ENCODE data around the gene DHRS4. TPM values are rescaled to one million over a fixed set of nuclear protein-coding genes. Genes with fewer than 3 reads are reported as not detected.
A peak's percentile ranks its signal among the peaks of the same experiment; 100 is the strongest.
"Not testable (repeated sequence)": the region's sequence is repeated elsewhere in the genome, so short reads cannot be mapped to it uniquely, and the experiment has no call there.

DHRS4 gene
- total RNA-seq, 1 experiment from 2014 or later, result 12.7 TPM

DNA sequence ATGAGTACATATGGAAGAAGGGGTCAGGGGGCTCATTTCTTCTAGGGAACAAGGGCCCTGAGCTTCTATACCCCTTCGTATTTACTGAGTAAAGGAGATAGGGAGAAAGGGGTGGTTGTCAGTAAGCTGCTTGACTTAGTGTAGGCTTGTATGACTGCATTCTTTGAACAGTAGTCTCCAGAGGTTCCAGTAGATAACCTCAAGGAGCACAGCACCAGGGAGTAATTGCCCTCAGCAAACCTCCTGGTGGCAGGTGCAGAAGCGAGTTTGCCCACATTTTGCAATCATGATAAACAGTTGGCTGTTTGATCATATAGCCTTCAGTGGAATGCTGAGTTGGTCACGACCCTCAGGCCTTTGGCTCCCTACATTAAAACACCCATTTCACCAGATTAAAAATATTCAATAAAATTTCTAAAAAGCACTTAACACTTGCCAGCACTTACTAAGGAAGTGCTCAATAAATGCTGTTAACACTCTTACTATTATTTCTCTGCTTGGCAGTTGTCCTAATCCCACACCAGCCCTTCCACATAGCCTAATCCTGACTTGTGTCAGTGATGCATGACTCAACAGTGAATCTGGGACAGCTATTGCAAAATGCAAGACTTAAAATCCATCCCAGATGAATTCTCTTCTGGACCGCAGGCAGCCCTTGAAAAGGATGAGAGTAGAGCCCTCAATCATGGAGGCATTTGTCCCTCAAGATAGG is 31.5 kb downstream of the DHRS4 start:
- H3K4ac ChIP-seq (ENCODE audit: low read depth, low read length), result no peak overlapping the region
- H2BK15ac ChIP-seq (ENCODE audit: low read depth, low read length), result no peak overlapping the region
- no peak overlapping the region for H3T11ph ChIP-seq (ENCODE audit: low read length)
- H3K9ac ChIP-seq (ENCODE audit: extremely low read depth, insufficient read length, low read length), result no peak overlapping the region
- no peak overlapping the region for H2BK120ac ChIP-seq (ENCODE audit: low read depth, low read length, poor library complexity, severe bottlenecking)
- H3K14ac ChIP-seq (ENCODE audit: insufficient read depth, low read length), result no peak overlapping the region
- no peak overlapping the region for H3K18ac ChIP-seq (ENCODE audit: insufficient read length, low read depth, low read length)
- no peak overlapping the region for H4K91ac ChIP-seq (ENCODE audit: insufficient read length, low read depth, low read length)
- Mint-ChIP-seq H3K4me3 (no peak overlapping the region), H3K9me3 (no peaks in the 10 kb centered on the region), H3K4me1 (peaks cover 12 to 19% of the 10 kb centered on the region in 2 experiments), H3K36me3 (ENCODE audit: insufficient read depth in 1 of 3, low read depth in 3 of 3) (no peaks in the 10 kb centered on the region), H3K27me3 (ENCODE audit: low read depth) (peaks cover 2% of the 10 kb centered on the region), H3K27ac (peak overlapping the region in 1 of 3 experiments; percentile 32; a peak in 1 of 7 replicates)
- no peaks in the 10 kb centered on the region for H4K20me1 ChIP-seq (ENCODE audit: control insufficient read depth, insufficient read depth, insufficient read length)
- WGBS (ENCODE audit: extremely low coverage, insufficient read length, low lambda C conversion rate), result no CpG with 5 or more reads among the region's 4 CpGs
- H3K56ac ChIP-seq (ENCODE audit: insufficient read length, low read depth, low read length), result no peak overlapping the region
- TF ChIP-seq CTCF (conservative IDR thresholded peaks at IDR 0.05), result no peak
- DNase-seq, result no peak
- no peak overlapping the region for H2BK12ac ChIP-seq (ENCODE audit: insufficient read length, low read depth, low read length)
- H3K27me3 ChIP-seq (ENCODE audit: insufficient read depth, low read length), result no peaks in the 10 kb centered on the region
- H3K4me1 ChIP-seq (ENCODE audit: insufficient read depth, low read length), result no peaks in the 10 kb centered on the region
- H3K79me1 ChIP-seq (ENCODE audit: insufficient read depth, low read depth, low read length, poor library complexity, severe bottlenecking), result no peaks in the 10 kb centered on the region
- H4K8ac ChIP-seq (replicated peaks; ENCODE audit: insufficient read length, low read depth, low read length), result no peak overlapping the region
- no peaks in the 10 kb centered on the region for H3K79me2 ChIP-seq (ENCODE audit: insufficient read depth, low read length)
- no peak overlapping the region for H3K23ac ChIP-seq (ENCODE audit: insufficient read length, low read depth, low read length)
- H2BK5ac ChIP-seq (ENCODE audit: insufficient read length, low read length), result no peak overlapping the region
- no peak overlapping the region for H3K4me2 ChIP-seq (ENCODE audit: insufficient read depth, insufficient read length, low read length)
- no peaks in the 10 kb centered on the region for H3K9me3 ChIP-seq (ENCODE audit: control insufficient read depth, low read depth, low read length)
- peaks cover 3% of the 10 kb centered on the region for H3K23me2 ChIP-seq (ENCODE audit: insufficient read length, low read depth, low read length, poor library complexity, severe bottlenecking)
- no peak overlapping the region for H2BK20ac ChIP-seq (ENCODE audit: low read depth, low read length, poor library complexity, severe bottlenecking)
- no peak overlapping the region for H4K5ac ChIP-seq (ENCODE audit: insufficient read length, low read depth, low read length)
- no peak overlapping the region for H2AFZ ChIP-seq (ENCODE audit: low read length)
- no peak overlapping the region for H3K27ac ChIP-seq (ENCODE audit: insufficient read length, low read depth, low read length)
- no peak overlapping the region for H2AK5ac ChIP-seq (ENCODE audit: insufficient read length, low read length)

DNA sequence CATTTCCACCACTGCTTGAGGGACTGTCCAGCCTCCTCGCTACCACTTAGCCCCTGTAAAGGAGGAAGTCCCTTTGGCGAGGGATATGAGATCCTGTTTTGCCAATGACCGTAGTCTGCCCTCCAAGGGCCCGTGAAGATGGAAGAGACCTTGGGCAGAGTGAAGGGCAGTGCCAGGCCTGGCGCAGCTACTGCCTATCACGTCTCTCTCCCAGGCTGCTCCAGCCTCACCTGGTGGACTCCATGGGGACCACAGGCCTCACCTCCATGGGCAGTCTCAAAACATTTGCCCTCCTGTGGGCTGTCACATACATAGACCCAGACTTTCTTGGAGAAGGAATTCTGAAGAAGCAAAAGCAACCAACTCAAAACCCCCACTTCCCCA is 34.6 kb downstream of the DHRS4 start:
- not testable (repeated sequence) for H2BK15ac ChIP-seq (ENCODE audit: low read depth, low read length); H3K14ac ChIP-seq (ENCODE audit: insufficient read depth, low read length); H3K36me3 Mint-ChIP-seq (ENCODE audit: insufficient read depth in 1 of 3, low read depth in 3 of 3); H4K91ac ChIP-seq (ENCODE audit: insufficient read length, low read depth, low read length); H2AFZ ChIP-seq (ENCODE audit: low read length); H3K27ac Mint-ChIP-seq; H4K5ac ChIP-seq (ENCODE audit: insufficient read length, low read depth, low read length); H3K27me3 Mint-ChIP-seq (ENCODE audit: low read depth); H3K27ac ChIP-seq (ENCODE audit: insufficient read length, low read depth, low read length); H3T11ph ChIP-seq (ENCODE audit: low read length); DNase-seq; H3K9me3 ChIP-seq (ENCODE audit: control insufficient read depth, low read depth, low read length); H3K4ac ChIP-seq (ENCODE audit: low read depth, low read length); H3K9ac ChIP-seq (ENCODE audit: extremely low read depth, insufficient read length, low read length); H3K4me1 ChIP-seq (ENCODE audit: insufficient read depth, low read length); H3K79me2 ChIP-seq (ENCODE audit: insufficient read depth, low read length); H4K8ac ChIP-seq (replicated peaks; ENCODE audit: insufficient read length, low read depth, low read length); H2AK5ac ChIP-seq (ENCODE audit: insufficient read length, low read length); H3K23ac ChIP-seq (ENCODE audit: insufficient read length, low read depth, low read length); H3K56ac ChIP-seq (ENCODE audit: insufficient read length, low read depth, low read length); H3K23me2 ChIP-seq (ENCODE audit: insufficient read length, low read depth, low read length, poor library complexity, severe bottlenecking); H3K18ac ChIP-seq (ENCODE audit: insufficient read length, low read depth, low read length); H2BK5ac ChIP-seq (ENCODE audit: insufficient read length, low read length); H3K9me3 Mint-ChIP-seq; H2BK20ac ChIP-seq (ENCODE audit: low read depth, low read length, poor library complexity, severe bottlenecking); H3K79me1 ChIP-seq (ENCODE audit: insufficient read depth, low read depth, low read length, poor library complexity, severe bottlenecking); H2BK12ac ChIP-seq (ENCODE audit: insufficient read length, low read depth, low read length); H2BK120ac ChIP-seq (ENCODE audit: low read depth, low read length, poor library complexity, severe bottlenecking); H4K20me1 ChIP-seq (ENCODE audit: control insufficient read depth, insufficient read depth, insufficient read length); H3K27me3 ChIP-seq (ENCODE audit: insufficient read depth, low read length)
- no CpG with 5 or more reads among the region's 6 CpGs for WGBS (ENCODE audit: extremely low coverage, insufficient read length, low lambda C conversion rate)
- peak overlapping the region; percentile 30 for H3K4me2 ChIP-seq (ENCODE audit: insufficient read depth, insufficient read length, low read length)
- H3K4me1 Mint-ChIP-seq, result peaks cover 12 to 19% of the 10 kb centered on the region in 2 experiments
- H3K4me3 Mint-ChIP-seq, result peak overlapping the region; percentile 42 to 71

Data from H9 (cell line).